Kidney capillary endothelial cell (primary cell): Measurements from ENCODE around the gene BCL7A.
A peak's percentile ranks its signal among the peaks of the same experiment; 100 is the strongest.

Experiments used
- DNase-seq: peaks from one replicate; pipeline ENCODE4 v3.0.0-alpha.2; 2018; ENCODE audit warnings: low spot score

Gene BCL7A

GRCh38 chr12:122001466-122002209, 20.0 kb upstream of the BCL7A start:
- DNase-seq: no peak

DNA sequence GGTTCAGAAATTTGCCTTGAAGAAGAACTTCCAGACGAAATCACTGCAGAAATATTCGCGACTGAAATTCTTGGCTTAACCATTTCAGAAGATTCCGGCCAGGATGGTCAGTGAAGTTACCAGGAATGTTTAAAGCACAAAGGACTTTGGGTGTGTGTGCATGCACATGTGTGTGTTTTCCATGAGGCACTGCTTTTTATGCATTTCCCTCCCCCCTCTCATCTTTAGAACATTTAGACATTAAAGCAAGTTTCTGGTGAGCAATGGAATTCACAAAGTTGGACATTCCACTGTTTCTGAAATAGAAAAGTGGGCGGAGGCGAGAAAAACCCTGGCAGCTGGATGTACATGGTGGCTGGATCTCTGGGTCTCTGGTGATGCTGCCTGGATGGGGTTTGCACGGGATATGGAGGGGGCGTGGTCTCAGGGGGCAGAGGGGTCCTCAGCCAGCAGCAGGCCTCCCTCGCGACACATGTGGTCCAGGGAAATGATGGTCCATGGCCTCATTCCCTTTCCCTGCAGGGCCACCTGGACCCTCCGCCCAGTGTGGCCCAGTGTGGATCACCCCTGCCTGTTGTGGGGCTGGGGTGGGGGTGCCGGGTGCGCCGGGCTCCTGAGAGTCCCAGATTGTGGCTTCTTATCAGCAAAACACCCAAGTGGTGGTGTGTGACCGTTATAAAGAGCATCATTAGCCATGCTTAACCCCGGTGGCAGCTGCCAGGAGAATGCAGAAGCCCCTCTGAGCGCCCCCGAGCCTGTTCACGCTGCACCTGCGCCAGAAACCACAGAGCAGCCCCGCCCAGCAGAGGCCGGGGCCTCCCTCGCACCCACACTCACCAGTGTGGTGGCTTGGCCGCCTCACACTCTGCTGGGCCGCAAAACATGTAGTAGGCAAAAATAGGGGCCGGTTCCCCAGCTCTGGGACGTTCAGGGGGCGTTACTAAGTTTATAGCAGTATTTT, 17.8 kb upstream of the BCL7A start:
- no peak for DNase-seq

DNA sequence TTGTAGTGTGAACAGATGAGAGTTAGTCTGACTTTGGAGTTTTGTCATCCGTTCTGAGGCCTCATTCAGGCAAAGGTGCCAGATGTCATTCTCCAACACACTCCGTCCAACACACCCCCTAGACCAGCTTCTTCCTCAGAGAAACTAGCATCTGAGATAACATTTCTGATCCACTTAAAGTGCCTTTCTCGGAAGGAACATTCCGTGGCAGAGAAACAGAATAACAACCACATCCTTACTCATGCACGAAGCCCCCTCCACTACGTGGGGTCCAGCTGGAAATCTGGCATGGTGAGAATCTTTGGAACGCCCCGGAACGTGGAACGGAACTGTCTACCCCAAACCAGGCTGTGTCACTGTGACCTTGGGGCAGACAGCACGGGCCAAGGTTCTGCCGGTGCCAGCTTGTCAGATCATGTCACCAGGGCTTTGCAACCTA, 17.0 kb upstream of the BCL7A start:
- DNase-seq: no peak

GRCh38 chr12:122005252-122005776, 16.4 kb upstream of the BCL7A start:
- DNase-seq: no peak

DNA sequence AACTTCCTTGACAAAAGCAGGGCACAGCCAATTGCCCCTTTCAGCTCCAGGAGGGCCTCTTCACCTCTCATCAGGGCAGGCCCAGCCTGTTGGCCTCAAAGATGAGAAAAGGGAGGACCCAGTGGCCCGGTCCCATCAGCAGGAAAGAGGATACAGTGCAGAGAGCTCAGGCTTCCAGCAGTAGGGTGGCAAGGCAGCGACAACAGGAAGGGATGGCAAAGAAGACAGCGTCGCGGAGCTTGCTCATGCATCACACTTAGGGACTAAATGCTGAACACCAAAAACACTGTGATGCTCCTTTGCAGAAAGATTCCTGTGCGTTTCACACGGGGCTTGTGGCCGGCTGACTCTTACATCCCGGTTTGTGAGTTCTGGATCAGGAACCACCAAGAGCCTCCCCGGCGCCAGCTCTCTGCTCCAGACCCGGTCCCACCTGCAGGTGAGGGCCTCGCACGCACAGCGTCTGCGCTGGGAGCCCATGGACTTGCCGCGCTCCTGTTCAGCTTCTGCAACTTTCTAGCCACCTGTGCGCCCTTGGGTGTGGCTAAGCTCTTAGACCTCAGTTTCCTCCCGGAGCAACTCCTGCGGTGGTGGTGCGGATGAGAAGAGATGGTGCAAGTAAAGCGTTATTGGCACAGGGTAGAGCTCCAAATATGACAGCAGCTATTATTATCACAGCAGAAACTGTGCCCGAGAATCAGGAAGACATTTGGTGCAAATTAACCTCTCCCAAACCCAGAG, 15.3 kb upstream of the BCL7A start:
- no peak for DNase-seq

- no peak for DNase-seq
These were observed 11.9 kb upstream of the BCL7A start for GRCh38 chr12:122009741-122010140.

GRCh38 chr12:122012184-122012583, 9.5 kb upstream of the BCL7A start:
- no peak for DNase-seq

DNA sequence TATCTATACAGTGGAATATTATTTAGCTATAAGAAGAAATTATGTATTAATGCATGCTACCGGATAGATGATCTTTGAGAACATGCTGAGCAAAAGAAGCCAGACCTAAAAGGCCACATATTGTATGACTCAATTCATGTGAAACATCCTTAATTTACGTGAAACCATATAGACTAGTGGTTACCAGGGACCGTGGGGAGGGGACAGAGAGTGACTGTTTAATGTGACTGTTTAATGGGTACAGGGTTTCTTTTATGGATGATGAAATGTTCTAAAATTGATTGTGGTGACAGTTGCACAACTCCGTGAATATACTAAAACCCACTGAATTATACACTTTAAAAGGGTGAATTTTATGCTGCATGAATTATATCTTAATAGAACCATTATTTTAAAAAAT, 8.5 kb upstream of the BCL7A start:
- no peak for DNase-seq

DNA sequence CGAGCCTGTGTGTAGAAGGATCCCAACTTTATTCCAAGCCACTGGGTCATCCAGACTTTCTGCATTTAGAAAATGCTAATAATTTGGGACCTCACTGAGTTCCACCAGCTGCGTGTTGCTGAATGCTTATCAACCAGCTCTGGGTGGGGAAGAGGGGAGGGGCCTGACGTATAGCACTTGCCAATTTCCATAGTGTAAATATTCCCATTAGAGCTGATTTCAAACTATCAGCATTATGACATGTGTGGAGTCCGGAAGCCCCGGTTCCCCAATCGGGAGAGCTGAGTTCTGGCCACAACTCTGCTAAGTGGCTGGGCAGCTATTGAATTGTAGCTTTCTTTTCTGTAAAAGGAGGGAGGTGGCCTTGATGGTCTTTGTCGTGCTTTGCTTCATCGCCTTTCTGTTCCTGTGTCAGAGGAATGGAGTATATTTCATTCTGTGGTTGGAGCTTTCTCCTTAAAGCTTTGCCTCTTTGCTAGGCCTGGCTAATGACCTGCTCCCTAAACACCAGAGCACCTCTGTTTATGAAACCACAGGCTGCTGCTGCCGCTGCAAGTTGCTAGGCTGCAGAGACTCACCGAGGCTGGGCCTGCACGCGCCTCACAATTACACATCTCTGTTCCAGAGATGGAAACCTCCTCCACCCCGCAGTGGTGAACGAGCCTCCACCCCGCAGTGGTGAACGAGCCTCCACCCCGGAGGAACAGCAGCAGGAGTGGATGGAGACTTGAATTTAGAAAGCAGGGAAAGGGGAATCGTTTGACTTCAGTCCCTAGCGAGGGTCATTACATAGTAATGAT, 7.7 kb upstream of the BCL7A start:
- no peak for DNase-seq

DNA sequence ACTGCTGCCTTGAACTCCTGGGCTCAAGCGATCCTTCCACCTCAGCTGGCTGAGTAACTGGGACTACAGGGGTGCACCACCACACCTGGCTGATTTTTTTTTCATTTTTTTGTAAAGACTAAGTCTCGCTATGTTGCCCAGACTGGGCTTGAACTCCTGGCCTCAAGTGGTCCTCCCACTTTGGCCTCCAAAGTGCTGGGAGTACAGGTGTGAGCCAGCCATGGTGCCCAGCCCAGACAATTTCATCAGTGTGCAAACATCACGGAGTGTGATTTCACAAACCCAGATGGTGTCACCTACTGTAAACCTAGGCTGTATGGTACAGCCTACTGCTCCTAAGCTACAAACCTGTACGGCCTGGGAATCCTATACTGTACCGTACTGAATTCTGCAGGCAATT, 6.9 kb upstream of the BCL7A start:
- DNase-seq: no peak

DNA sequence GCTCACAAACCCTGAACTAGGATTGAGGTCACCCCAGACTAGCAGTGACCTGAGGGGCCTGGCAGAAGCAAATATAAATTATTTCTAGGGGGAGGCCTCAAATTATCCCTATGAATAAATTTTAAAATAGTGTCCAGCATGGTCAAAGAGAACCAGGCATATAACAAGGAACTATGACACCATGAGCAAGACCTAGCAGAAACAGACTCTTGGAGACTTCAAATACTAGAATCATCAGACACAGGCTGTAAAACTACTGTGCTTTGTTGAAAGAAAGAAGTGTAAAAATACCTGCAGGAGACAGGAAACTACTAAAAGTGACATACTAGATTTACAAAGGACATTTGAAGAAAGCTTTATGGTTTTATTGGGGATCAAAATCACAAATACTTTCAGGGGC, 3.2 kb upstream of the BCL7A start:
- no peak for DNase-seq

GRCh38 chr12:122018937-122019336, 2.7 kb upstream of the BCL7A start:
- DNase-seq: no peak

- no peak for DNase-seq
These were observed 890 bp upstream of the BCL7A start for GRCh38 chr12:122020795-122021192.

DNA sequence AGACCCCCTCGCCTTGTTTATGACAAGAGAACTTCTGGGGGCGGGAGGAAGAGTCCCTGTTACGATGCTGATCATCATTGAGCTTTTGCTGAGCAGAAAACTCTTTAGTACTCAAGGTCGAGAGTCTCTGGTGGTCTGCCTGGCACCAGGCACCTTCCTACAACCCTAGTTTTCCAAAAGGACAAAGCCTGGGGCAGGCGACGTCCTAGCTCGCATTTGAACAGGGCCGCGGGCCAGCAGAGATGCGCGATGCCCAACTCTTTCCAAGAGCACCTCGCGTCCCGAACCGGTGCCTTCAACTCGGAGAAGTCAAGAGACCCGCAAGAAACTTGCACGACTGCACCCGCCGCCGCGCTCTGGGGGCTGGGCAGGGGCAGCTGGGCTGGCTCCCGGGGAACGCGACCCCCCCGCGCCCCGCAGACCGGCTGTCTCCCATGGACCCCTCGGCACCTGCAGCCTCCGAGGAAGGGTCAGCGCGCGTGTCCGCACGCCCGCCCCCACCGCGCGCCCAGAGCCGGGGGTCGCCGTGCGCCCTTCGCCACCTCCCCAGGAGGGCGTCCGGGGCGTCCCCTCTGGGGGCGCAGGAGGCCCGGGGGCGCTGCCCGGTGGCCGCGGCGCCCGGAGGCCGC, 377 bp upstream of the BCL7A start:
- no peak for DNase-seq

GRCh38 chr12:122022393-122023338, 982 bp downstream of the BCL7A start:
- DNase-seq: peak; percentile 9

DNA sequence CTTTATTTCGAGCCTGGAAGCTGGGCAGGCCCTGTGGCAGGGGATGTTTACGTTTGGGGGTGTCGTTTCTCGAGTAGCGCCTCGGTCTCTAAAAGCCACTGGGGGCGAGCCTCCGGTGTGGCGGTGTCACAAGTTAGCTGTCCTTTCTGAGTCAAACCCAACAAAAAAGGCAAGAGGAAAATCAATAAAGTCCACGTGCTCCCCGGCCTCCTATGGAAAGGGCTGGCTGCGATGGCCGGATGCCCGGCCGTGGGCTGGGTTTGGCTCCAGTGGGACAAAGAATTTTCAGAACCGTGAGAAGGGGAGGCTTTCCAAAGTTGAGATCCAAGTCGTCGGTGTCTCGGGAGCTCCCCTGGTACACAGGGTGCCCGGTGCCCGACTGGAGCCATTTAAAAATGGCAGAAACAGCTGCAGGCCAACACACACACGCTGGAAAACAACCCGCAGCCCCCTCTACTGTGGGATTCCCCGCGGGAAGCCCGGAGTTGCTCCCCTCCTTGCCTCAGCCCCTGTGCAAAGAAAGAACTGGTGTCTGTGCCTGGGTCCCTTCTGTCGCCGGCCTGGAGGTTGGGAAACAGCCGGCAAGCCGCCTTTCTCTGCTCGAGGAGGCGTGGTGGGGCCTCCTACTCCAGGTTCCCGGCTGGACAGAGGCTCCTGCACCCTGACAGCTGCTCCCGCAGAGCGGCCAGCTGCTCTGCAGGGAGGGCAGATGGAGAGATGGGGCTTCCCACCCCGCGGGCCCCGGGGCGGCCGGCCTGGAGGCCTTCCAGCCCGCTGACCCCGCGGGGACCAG, 1.9 kb downstream of the BCL7A start:
- peak; percentile 63 for DNase-seq

- no peak for DNase-seq
These were observed 2.6 kb downstream of the BCL7A start for GRCh38 chr12:122024132-122024785.

DNA sequence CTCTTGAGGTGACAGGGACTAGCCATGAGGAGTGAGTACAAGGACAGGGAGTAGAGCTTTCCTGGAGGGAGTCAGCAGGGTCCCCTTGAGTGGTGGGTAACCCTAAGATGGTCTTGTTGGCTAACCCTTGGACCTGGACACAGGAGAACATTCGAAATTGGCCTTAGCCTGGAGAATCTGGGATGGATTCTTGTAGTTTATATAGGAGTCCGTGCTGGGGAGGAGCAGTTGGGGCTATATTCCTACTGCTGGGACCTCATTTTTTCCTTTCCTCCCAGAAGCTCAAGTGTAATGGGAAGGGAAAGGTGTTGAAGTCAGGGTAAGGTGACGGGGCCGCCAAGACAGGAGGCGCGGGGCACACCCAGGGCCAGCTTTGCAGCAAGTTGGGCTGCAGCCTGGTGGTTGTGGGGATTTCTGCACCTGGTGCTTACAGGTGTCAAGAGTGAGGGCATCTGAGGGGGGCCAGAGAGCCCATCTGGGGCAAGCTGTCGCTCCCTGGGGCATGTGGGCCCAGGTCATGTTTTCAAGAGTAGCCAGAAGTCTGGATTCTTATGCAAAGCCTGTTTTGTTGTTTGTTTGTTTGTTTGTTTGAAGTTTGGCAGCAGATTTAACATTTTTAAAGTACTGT, 5.1 kb downstream of the BCL7A start:
- no peak for DNase-seq
